Measurements from ENCODE around the gene LRSAM1.

LRSAM1 gene

DNA sequence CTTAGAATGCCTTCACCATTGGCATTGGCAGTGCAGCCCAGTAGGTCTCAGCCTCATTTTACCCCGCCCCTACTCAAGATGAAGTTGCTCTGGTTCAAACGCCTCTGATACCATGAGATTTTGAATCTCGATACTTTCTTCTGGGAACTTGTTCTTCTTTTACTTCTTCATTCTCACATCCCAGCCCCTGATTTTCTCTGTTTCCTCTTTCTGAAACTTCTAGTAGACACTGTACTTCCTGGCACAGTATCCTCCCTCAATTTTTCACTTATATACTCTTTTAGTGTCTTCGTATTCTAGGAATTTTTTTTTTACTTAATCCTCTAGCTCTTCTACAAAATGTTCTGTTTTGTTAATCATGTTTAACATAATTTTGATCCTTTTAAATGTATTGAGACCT lies 40.2 kb upstream of the LRSAM1 start:
- Histone ChIP-seq H3K9me3 (ENCODE audit: low read depth, low read length) (no peaks in the 10 kb centered on the region), H3K9ac (ENCODE audit: insufficient read length) (no peak overlapping the region), H3K36me3 (ENCODE audit: insufficient read depth, low read length) (no peaks in the 10 kb centered on the region), H3K4me3 (no peak overlapping the region), H3K27ac (no peak overlapping the region)
- DNase-seq (ENCODE audit: low read depth, low spot score), result no peak
- TF ChIP-seq EZH2 (IDR thresholded peaks at IDR 0.05), result no peak
- TF ChIP-seq POLR2AphosphoS5 (IDR thresholded peaks at IDR 0.05; ENCODE audit: borderline replicate concordance, low read depth, low read length), result no peak
- TF ChIP-seq FOXP2 (optimal IDR thresholded peaks at IDR 0.05; ENCODE audit: control extremely low read depth, extremely low read length, insufficient read depth), result no peak

DNA sequence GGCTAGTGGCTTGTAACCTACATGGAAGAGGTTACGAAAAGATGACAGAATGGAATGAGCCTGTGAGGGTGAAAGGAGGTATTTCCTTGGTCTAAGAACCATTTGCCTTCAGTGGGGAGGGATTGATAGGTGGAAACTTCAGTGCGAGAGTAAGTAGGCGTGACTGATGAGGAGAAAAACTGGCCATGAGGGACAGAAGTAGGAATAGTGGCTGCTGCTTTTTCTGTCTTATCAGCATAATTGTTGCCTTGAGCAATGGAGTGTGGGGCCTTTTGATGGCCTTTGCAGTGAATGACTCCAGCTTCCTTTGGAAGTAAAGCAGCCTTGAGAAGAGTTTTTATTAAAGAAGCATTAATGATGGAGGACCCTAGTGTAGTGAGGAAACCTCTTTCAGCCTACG lies 36.2 kb upstream of the LRSAM1 start:
- Histone ChIP-seq H3K36me3 (ENCODE audit: insufficient read depth, low read length) (no peaks in the 10 kb centered on the region), H3K9ac (ENCODE audit: insufficient read length) (no peak overlapping the region), H3K9me3 (ENCODE audit: low read depth, low read length) (no peaks in the 10 kb centered on the region), H3K27ac (no peak overlapping the region), H3K4me3 (no peak overlapping the region)
- DNase-seq (ENCODE audit: low read depth, low spot score), result no peak
- no peak for TF ChIP-seq FOXP2 (optimal IDR thresholded peaks at IDR 0.05; ENCODE audit: control extremely low read depth, extremely low read length, insufficient read depth)
- no peak for TF ChIP-seq EZH2 (IDR thresholded peaks at IDR 0.05)
- no peak for TF ChIP-seq POLR2AphosphoS5 (IDR thresholded peaks at IDR 0.05; ENCODE audit: borderline replicate concordance, low read depth, low read length)

DNA sequence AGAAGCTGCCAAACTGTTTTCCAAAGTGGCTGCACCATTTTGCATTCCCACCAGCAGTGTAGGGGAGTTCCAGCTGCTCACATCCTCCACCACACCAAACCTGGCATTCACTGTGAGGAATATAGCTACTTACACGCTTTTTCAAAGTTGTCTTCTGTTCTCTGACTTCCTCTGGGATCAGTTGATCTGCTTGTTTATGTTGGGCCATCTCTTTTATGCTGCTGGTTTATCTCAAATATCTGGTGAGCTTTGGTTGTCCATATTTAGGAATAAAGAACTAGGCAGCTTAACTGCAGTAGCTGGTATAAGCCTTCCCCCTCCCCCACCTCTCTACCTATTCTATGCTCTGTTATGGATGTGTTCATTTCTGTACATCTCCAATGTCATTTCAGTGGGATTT lies 35.7 kb upstream of the LRSAM1 start:
- Histone ChIP-seq H3K9me3 (ENCODE audit: low read depth, low read length) (no peaks in the 10 kb centered on the region), H3K27ac (no peak overlapping the region), H3K4me3 (no peak overlapping the region), H3K9ac (ENCODE audit: insufficient read length) (no peak overlapping the region), H3K36me3 (ENCODE audit: insufficient read depth, low read length) (no peaks in the 10 kb centered on the region)
- DNase-seq (ENCODE audit: low read depth, low spot score), result no peak
- TF ChIP-seq EZH2 (IDR thresholded peaks at IDR 0.05) (no peak), FOXP2 (optimal IDR thresholded peaks at IDR 0.05; ENCODE audit: control extremely low read depth, extremely low read length, insufficient read depth) (no peak)

DNA sequence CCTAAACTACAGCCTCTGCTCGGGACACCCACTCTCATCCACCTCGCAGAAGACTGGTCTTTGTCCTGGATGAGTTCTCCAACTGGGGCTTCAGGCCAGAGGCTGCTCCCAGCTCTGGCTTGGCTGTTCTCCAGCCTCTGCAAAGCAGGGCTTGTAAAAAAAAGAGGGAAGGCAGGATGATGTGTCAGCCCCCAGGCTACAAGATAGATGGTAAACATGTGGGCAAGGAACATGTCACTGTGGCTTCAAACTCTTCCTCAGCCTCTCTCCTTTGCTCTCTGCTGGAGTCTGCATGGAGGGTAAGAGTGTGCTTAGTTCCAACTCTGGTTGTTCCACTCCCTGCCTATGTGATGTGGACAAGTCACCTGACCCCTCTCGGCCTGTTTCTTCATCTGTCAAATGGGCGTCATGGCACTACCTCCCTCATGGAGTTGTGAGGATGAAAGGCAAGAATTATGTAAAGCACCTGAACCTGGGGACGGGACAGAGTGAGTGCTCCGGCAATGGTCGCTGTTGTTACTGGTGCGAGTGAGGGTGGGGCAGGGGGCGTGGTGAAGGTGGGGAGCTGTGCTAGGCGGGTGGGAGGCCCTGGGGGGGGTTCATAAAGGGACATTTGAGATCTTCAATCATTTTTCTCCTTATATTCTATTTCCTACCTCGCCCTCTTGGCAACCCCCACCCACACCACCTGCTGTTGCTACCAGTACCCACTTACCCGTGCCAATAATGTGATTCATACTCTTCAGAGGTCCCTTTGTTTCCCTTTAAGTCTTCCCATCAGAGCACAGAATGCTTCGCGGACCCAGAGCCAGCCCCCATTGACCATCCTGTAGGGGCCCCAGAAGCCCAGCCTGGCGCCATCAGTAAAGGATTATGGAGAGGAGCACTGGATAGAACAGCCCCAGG lies 33.9 kb upstream of the LRSAM1 start:
- peak overlapping the region; percentile 25; the same call in 1 of the 2 replicates for H3K4me3 ChIP-seq
- DNase-seq (ENCODE audit: low read depth, low spot score), result peak; percentile 32

DNA sequence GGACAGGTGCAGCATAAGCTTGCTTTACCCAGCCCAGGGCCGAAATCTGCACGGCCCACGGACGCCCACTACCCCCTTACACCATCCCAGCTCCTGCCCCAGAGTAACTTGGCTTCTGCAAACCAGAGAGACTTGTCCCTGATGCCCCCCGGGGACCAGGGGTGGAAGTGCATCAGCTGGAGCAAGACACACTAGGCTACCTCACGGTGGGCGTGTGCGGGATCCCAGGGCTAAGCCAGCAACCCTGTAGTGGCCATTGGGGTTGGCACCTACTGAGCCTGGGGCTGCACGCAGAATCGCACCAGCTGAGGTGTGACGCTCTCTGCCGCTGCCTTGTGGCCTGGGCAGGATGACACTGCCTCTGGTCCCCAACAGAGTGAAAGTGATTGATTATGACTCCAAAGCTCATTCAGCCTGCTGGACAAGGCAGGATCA lies 33.3 kb upstream of the LRSAM1 start:
- no peak for DNase-seq (ENCODE audit: low read depth, low spot score)
- Histone ChIP-seq H3K4me3 (no peak overlapping the region), H3K27ac (no peak overlapping the region), H3K9ac (ENCODE audit: insufficient read length) (no peak overlapping the region), H3K36me3 (ENCODE audit: insufficient read depth, low read length) (no peaks in the 10 kb centered on the region), H3K9me3 (ENCODE audit: low read depth, low read length) (no peaks in the 10 kb centered on the region)
- TF ChIP-seq POLR2AphosphoS5 (IDR thresholded peaks at IDR 0.05; ENCODE audit: borderline replicate concordance, low read depth, low read length) (no peak), FOXP2 (optimal IDR thresholded peaks at IDR 0.05; ENCODE audit: control extremely low read depth, extremely low read length, insufficient read depth) (no peak), EZH2 (IDR thresholded peaks at IDR 0.05) (no peak)

More for the DNA sequence above, 33.9 kb upstream of the LRSAM1 start:
- Histone ChIP-seq H3K36me3 (ENCODE audit: insufficient read depth, low read length) (no peaks in the 10 kb centered on the region), H3K9me3 (ENCODE audit: low read depth, low read length) (no peaks in the 10 kb centered on the region), H3K27ac (no peak overlapping the region), H3K9ac (ENCODE audit: insufficient read length) (no peak overlapping the region)
- no peak for TF ChIP-seq EZH2 (IDR thresholded peaks at IDR 0.05)
- no peak for TF ChIP-seq FOXP2 (optimal IDR thresholded peaks at IDR 0.05; ENCODE audit: control extremely low read depth, extremely low read length, insufficient read depth)
- no peak for TF ChIP-seq POLR2AphosphoS5 (IDR thresholded peaks at IDR 0.05; ENCODE audit: borderline replicate concordance, low read depth, low read length)

DNA sequence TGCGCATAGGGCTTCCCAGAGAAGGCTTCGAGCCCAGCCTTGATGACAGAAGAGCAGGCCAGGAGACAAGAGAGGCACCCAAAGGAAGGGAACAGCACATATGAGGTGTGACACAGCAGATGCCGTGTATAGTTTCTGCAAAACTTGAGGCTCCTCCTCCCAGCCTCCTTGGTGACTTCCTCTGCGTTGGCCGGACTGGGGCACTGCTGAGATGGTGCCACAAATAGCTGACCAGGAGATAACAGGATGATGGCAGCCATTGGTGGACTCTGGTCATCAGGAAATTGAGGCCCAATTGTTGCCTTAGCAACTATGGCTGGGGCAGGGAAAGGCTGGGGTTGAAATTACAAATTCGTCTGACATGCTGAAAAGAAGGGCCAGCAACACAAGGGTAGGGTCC lies 32.0 kb upstream of the LRSAM1 start:
- no peak for DNase-seq (ENCODE audit: low read depth, low spot score)
- Histone ChIP-seq H3K4me3 (peak overlapping the region; percentile 54), H3K9ac (ENCODE audit: insufficient read length) (peak overlapping the region; percentile 47), H3K36me3 (ENCODE audit: insufficient read depth, low read length) (no peaks in the 10 kb centered on the region), H3K27ac (no peak overlapping the region), H3K9me3 (ENCODE audit: low read depth, low read length) (no peaks in the 10 kb centered on the region)
- TF ChIP-seq FOXP2 (optimal IDR thresholded peaks at IDR 0.05; ENCODE audit: control extremely low read depth, extremely low read length, insufficient read depth), result no peak
- no peak for TF ChIP-seq POLR2AphosphoS5 (IDR thresholded peaks at IDR 0.05; ENCODE audit: borderline replicate concordance, low read depth, low read length)
- no peak for TF ChIP-seq EZH2 (IDR thresholded peaks at IDR 0.05)

DNA sequence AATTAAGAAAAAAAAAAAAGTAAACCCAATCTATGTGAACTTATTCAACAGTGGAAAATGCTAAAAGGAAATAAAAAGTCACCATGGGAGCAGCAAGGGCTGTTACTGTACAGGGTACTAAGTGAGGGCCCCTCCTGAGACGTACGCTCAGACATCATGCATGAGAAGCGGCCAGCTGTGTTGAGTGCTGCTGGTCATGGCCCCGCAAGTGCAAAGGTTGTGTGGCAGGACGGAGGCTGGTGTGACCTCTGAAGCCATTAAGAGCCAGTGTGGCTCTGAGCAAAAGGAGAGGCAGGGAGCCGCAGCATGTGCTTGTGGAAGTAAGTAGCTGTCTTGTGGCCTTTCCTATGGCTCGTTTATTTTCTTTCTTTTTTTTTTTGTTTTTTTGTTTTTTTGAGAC lies 30.3 kb upstream of the LRSAM1 start:
- TF ChIP-seq FOXP2 (optimal IDR thresholded peaks at IDR 0.05; ENCODE audit: control extremely low read depth, extremely low read length, insufficient read depth) (no peak), EZH2 (IDR thresholded peaks at IDR 0.05) (no peak), POLR2AphosphoS5 (IDR thresholded peaks at IDR 0.05; ENCODE audit: borderline replicate concordance, low read depth, low read length) (no peak)
- H3K9me3 ChIP-seq (ENCODE audit: low read depth, low read length), result no peaks in the 10 kb centered on the region
- H3K36me3 ChIP-seq (ENCODE audit: insufficient read depth, low read length), result no peaks in the 10 kb centered on the region
- no peak for DNase-seq (ENCODE audit: low read depth, low spot score)
- no peak overlapping the region for H3K9ac ChIP-seq (ENCODE audit: insufficient read length)
- H3K27ac ChIP-seq, result no peak overlapping the region
- H3K4me3 ChIP-seq, result no peak overlapping the region

DNA sequence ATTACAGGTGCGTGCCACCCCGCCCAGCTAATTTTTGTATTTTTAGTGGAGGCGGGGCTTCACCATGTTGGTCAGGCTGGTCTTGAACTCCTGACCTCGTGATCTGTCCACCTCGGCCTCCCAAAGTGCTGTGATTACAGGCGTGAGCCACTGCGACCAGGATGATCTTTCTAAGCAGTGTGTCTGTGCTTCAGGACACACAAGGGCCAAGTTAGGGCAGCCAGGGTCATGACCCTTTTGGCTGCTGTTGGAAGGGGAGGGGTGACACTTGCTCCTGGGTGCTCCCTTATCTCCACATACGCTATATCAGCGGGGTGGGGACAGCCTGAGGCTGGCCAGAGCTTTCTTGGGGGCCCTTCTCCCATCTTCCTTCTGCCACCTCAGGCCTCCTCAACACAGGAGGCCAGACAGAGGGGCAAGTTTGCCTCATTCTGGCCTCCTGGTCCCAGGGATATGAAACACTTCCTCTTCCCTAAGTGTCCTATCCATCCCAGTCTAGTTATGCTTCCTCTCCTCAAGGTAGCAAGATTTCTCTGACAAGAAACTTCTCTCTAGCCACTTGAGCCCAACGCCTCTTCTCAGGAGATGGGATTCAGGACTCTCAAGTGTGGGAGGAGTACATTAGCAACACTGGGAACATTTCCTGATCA lies 29.1 kb upstream of the LRSAM1 start:
- Histone ChIP-seq H3K4me3 (no peak overlapping the region; the same call in 1 of the 2 replicates), H3K9ac (ENCODE audit: insufficient read length) (no peak overlapping the region), H3K36me3 (ENCODE audit: insufficient read depth, low read length) (0 out of 2 replicates have a peak, but pooled peaks cover 2% of the 10 kb centered on the region), H3K9me3 (ENCODE audit: low read depth, low read length) (no peaks in the 10 kb centered on the region), H3K27ac (no peak overlapping the region)
- TF ChIP-seq EZH2 (IDR thresholded peaks at IDR 0.05) (no peak), FOXP2 (optimal IDR thresholded peaks at IDR 0.05; ENCODE audit: control extremely low read depth, extremely low read length, insufficient read depth) (no peak)
- no peak for DNase-seq (ENCODE audit: low read depth, low spot score)

Data from SK-N-MC (cell line).